ENCODE data around the gene SCUBE3.

SCUBE3 gene

DNA sequence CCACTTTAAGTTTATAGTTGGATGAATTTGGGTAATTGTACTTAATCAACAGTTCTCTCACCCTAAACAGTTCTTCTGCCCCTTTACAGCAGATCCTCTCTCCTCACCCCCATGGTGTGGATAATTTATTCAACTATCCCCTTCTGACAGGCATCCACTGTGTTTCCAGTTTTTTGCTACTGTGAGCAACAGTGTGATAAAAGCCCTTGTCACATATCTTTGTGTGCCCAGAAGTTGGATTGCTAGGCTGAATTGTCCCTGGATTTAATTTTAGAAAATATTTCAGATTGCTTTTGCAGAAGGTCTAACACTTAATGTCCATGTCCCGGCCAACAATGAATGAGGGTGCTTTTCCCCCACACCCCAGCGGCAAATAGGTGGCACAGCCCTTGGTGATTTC is 30.5 kb upstream of the SCUBE3 start:
- H2AFZ ChIP-seq (ENCODE audit: low read depth, low read length) = no peak overlapping the region
- no peak overlapping the region for H3K4me2 ChIP-seq (ENCODE audit: insufficient read depth, low read length)
- no peaks in the 10 kb centered on the region for H3K9me3 ChIP-seq (ENCODE audit: insufficient read depth, low read length, severe bottlenecking)
- no peak overlapping the region for H3K4me3 ChIP-seq (ENCODE audit: low read depth in 1 of 2, low read length in 2 of 2)
- H3K27ac ChIP-seq (ENCODE audit: low read length) = no peak overlapping the region
- no peak overlapping the region for H3K9ac ChIP-seq (ENCODE audit: low read depth, low read length)
- H4K20me1 ChIP-seq (ENCODE audit: insufficient read depth, low read length) = no peaks in the 10 kb centered on the region
- H3K36me3 ChIP-seq (ENCODE audit: insufficient read depth, low read length) = no peaks in the 10 kb centered on the region
- DNase-seq = no peak
- no peak for TF ChIP-seq EZH2 (IDR thresholded peaks at IDR 0.05; ENCODE audit: borderline replicate concordance, low read depth, low read length, severe bottlenecking)
- TF ChIP-seq, protein P1, sequence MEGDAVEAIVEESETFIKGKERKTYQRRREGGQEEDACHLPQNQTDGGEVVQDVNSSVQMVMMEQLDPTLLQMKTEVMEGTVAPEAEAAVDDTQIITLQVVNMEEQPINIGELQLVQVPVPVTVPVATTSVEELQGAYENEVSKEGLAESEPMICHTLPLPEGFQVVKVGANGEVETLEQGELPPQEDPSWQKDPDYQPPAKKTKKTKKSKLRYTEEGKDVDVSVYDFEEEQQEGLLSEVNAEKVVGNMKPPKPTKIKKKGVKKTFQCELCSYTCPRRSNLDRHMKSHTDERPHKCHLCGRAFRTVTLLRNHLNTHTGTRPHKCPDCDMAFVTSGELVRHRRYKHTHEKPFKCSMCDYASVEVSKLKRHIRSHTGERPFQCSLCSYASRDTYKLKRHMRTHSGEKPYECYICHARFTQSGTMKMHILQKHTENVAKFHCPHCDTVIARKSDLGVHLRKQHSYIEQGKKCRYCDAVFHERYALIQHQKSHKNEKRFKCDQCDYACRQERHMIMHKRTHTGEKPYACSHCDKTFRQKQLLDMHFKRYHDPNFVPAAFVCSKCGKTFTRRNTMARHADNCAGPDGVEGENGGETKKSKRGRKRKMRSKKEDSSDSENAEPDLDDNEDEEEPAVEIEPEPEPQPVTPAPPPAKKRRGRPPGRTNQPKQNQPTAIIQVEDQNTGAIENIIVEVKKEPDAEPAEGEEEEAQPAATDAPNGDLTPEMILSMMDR (IDR thresholded peaks at IDR 0.05; ENCODE audit: borderline replicate concordance, extremely low read depth, low read length, poor library complexity, severe bottlenecking) = no peak
- no peak for ATAC-seq (ENCODE audit: insufficient read depth, low read depth)
- no peaks in the 10 kb centered on the region for H3K4me1 ChIP-seq (ENCODE audit: insufficient read depth, low read length)
- H3K79me2 ChIP-seq (ENCODE audit: insufficient read depth, low read length) = no peaks in the 10 kb centered on the region
- peaks cover 6% of the 10 kb centered on the region for H3K27me3 ChIP-seq (ENCODE audit: insufficient read depth, low read length, poor library complexity)

DNA sequence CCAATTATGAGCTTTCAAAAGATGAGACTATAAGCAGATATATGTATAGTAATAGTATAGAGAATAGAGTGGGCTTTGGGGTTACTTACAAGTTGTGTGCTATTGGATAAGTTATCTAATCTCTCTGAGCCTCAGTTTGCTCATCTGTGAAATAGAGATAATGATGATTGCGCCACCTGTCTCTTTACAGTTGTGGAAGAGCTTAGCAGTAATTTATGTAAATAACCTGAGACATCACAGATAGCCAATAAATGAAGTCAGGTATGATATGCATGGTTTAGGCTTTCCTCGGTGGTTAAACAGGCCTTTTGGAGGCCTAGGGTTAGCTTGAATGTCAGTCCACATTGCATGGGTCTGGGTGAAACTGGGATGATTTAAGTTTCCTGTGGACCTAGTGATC is 29.8 kb upstream of the SCUBE3 start:
- DNase-seq = no peak
- no peak for ATAC-seq (ENCODE audit: insufficient read depth, low read depth)
- Histone ChIP-seq H4K20me1 (ENCODE audit: insufficient read depth, low read length) (no peaks in the 10 kb centered on the region), H3K4me2 (ENCODE audit: insufficient read depth, low read length) (no peak overlapping the region), H3K27ac (ENCODE audit: low read length) (no peak overlapping the region), H3K9ac (ENCODE audit: low read depth, low read length) (no peak overlapping the region), H2AFZ (ENCODE audit: low read depth, low read length) (no peak overlapping the region), H3K36me3 (ENCODE audit: insufficient read depth, low read length) (no peaks in the 10 kb centered on the region), H3K79me2 (ENCODE audit: insufficient read depth, low read length) (no peaks in the 10 kb centered on the region), H3K4me1 (ENCODE audit: insufficient read depth, low read length) (no peaks in the 10 kb centered on the region), H3K4me3 (ENCODE audit: low read depth in 1 of 2, low read length in 2 of 2) (no peak overlapping the region), H3K27me3 (ENCODE audit: insufficient read depth, low read length, poor library complexity) (peaks cover 5% of the 10 kb centered on the region), H3K9me3 (ENCODE audit: insufficient read depth, low read length, severe bottlenecking) (no peaks in the 10 kb centered on the region)
- no peak for TF ChIP-seq EZH2 (IDR thresholded peaks at IDR 0.05; ENCODE audit: borderline replicate concordance, low read depth, low read length, severe bottlenecking)
- TF ChIP-seq, protein P1 (IDR thresholded peaks at IDR 0.05; ENCODE audit: borderline replicate concordance, extremely low read depth, low read length, poor library complexity, severe bottlenecking) = no peak

GRCh38 chr6:35184580-35185301 is 29.0 kb upstream of the SCUBE3 start:
- Histone ChIP-seq H3K4me2 (ENCODE audit: insufficient read depth, low read length) (no peak overlapping the region), H3K9me3 (ENCODE audit: insufficient read depth, low read length, severe bottlenecking) (no peaks in the 10 kb centered on the region), H3K79me2 (ENCODE audit: insufficient read depth, low read length) (no peaks in the 10 kb centered on the region), H3K27ac (ENCODE audit: low read length) (no peak overlapping the region), H3K4me3 (ENCODE audit: low read depth in 1 of 2, low read length in 2 of 2) (no peak overlapping the region), H3K36me3 (ENCODE audit: insufficient read depth, low read length) (no peaks in the 10 kb centered on the region), H2AFZ (ENCODE audit: low read depth, low read length) (no peak overlapping the region), H4K20me1 (ENCODE audit: insufficient read depth, low read length) (no peaks in the 10 kb centered on the region), H3K27me3 (ENCODE audit: insufficient read depth, low read length, poor library complexity) (peaks cover 3% of the 10 kb centered on the region), H3K9ac (ENCODE audit: low read depth, low read length) (no peak overlapping the region), H3K4me1 (ENCODE audit: insufficient read depth, low read length) (no peaks in the 10 kb centered on the region)
- ATAC-seq (ENCODE audit: insufficient read depth, low read depth) (no peak), DNase-seq (no peak)
- no peak for TF ChIP-seq EZH2 (IDR thresholded peaks at IDR 0.05; ENCODE audit: borderline replicate concordance, low read depth, low read length, severe bottlenecking)
- TF ChIP-seq, protein P1 (IDR thresholded peaks at IDR 0.05; ENCODE audit: borderline replicate concordance, extremely low read depth, low read length, poor library complexity, severe bottlenecking) = no peak
